ENCODE measurements around the gene CETN3.

CETN3 gene

DNA sequence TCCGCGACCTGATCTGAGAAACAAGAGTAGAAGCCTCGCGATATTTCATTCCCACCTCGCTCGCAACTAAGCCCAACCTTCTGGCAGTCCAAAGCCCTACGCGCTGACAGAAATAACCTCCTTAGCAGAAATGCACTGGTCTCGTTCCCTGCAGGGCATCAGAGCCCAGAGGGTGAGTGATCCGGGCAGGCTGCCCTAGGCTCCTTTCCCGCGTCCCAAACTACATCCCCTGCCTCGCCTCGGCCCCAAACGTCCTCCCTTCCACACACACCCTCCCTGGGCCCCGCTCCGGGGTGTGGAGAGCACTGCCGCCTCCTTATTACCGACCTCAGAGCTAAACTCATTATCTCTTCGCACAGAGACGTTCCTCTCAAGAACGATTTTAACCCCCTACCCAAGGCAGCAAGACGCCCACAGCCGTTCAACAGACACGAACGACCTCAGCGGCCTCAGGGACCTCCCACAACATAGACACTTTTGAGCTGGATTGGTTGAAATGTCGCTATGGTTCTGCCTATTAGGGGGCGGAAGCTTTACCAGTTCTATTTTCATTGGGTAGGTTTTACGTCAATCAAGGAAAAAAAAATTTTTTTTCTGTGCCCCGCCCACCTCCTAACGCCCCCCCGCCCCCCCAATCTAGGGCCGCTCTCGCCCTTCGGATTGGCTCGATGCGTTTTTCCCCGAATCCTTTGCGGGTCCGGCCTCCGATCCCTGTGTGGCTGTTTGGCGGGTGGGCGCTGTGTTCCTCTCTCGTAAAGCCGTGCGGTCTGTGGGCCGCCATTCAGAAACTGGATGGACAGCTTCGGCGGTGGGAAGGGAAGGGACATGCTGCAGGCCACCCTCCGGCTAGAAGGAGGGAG lies at the start of gene CETN3:
TSS of gene CETN3 (minus strand) at position 439 of the 860 bp plus-strand sequence. CDS start at position 344, 95 bp downstream.
- peak; percentile 96 for DNase-seq

DNA sequence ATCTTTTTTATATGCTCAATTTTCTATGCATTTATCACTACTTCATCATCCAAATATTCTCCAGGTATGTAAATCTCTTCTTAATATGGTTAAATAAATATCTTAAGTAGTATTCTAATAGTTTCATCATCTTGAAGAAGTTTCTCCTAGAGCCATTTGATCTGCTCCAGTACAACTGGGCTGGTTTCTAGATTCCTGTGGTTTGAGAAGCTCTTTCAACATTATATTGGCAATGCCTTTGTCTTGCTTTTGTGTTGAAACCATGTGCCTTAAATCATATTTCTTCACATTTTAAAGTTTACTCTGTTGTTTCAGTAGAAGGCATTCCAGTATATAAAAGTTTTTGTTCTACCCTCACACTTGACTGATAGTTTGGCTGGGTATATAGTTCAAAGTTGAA lies 37.4 kb upstream of the CETN3 start:
- peak; percentile 36 for DNase-seq

DNA sequence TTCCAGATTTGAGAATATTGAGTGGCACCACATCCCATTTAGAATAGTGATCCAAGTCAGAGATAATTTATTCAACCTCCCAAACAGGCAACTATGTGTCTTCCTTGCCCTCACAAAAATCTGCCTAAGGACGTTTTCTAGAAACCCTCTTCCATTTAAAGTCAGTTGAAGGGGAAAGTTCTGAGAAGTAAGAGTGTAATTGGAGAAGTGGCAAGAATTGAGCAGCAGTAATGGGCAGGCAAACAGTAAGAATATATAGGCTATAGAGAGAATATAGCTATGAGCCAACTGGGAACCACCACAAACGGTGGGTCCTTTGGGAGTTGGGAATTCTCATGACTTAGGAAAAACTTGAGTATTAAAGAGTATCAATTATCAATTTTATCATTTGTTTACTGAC lies 31.1 kb upstream of the CETN3 start:
- DNase-seq: no peak

DNA sequence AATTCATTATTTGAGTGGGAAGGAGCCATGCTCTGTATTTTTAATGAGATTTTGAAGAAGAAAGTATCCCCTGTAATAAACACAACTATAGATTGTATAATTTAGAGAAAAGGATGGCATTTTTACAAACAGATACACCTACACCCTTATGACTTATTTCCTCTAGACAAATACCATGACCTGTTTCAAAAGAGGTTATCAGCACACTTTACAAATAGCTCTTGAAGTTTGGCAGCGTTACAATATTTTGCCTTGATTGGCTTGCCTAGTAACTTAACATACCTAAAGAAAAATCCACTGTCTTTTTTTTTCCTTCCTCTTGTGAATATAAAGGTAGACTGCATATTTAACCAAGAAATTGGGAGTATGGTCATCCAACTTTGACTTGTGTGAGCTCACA lies 28.5 kb upstream of the CETN3 start:
- no peak for DNase-seq

DNA sequence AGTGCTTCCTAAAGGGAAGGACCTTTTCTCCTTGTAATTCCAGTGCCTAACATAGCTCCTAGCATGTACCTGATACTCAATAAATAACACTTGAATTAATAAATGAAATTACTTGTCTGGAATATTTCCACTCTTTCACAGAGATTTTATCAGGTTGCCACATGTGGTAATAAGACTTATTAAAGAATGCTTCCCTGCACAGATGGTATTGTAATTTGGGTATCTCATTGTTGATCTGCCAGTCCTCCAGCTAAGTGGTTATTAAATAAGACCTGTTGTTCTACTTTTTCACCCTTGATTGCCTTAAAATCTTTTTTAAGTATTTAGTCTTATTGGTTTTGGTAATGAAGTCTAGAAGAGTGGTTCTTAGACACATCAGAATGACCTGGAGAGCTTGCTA lies 28.1 kb upstream of the CETN3 start:
- DNase-seq: no peak

DNA sequence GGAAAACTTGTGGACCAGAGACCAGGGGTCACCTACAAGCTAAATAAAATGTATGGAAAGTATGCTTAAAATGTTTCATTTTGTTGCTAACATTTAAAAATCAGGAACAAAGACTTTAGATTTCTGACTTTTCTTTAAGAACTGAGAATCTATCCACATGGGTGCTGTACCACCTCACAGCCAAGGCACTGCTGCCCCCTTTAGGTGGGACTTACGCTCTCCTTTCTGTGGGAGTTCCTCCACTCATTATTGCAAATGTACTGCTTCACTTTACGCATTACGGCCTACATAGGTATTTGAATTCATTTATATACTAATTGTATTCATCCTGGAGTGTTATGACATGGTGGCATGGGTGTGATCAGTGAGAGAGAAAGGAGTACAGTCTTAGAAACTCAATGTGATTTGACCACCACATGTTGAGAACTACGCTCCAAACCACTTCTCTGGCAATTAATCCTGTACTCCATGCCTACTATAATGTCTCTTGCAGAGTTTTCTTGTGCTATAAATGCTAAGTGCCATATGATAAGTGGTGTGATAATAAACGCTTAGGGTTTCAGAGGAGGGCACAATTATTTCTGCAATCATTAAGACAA lies 24.7 kb upstream of the CETN3 start:
- DNase-seq: peak; percentile 51

DNA sequence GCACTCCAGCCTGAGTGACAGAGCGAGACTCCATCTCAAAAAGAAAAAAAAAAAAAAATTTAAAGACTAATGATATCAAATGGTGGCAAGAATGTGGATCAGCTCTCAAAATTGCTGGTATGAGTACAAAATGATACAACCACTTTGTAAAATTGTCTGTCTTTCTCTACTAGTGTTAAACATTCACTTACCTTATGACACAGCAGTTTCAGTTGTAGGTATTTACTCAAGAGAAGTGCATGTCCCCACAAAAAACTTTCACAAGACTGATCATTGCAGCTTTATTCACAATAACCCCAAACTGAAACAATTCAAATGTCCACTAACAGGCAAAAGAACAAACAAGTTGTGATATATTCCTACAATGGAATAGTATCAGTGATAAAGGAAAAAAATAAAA lies 14.7 kb upstream of the CETN3 start:
- no peak for DNase-seq

DNA sequence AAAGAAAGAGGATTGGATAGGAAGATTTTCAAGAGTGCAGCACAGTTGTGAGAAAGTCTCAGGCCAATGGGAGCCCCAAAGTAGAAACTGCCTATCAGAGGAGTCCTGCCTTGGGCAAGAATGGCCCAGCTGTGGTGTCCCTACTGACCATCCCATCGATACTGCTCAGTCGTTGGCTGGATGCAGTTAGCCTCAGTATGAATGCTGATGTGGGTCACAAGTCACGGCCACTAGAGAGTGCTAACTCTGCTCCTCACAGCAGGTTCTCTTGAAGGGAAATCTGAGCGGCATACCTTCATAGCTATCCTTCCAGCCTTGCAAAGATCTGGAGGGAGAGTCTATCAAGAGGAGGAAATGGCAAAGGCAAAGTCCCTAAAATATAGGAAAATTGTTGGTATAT lies 11.6 kb upstream of the CETN3 start:
- DNase-seq: no peak

DNA sequence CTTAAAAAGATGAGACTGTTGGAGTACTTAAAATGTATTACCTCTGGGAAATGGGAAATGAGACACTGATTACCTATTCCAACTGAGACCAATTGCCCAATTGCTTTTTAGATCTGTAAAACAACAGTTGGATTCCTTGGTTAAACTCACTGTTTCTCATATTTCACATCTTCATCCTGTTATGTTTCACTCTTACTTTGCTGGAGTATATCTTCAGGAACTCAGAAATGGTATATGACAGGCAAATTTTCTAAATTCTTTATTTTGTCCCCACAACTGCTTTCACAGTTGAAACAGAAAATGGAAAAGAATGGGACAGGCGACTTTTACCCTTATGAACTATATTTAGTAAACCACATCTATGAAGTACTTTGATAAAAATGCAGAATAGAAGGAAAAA lies 8.7 kb upstream of the CETN3 start:
- DNase-seq: no peak

DNA sequence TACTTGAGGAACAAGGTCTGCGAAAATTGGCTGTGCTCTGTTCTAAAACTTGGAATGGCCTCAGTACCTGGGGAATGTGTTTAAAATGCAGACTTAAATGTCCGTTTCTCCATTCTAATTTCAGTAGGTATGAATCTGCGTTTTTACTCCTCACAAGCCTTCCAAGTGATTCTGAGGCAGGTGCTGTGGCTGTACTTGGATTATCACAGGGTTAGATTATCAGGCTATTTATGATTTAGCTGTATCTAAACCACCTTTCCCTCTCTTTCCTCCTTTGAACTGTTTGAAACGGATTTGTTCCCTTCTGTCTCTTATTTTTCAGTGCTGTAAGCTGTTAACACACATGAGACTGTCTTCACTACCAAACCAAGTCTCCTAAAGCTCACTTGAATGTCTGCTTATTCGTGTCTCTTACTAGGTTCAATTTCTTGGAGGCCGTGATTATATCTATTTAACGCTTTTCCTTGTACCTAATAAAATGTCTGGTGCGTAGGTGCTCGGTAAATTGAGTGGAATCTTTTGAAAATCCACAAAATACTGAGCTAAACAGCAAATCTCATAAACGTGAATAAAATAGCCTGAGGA lies 714 bp upstream of the CETN3 start:
- peak; percentile 1 for DNase-seq

DNA sequence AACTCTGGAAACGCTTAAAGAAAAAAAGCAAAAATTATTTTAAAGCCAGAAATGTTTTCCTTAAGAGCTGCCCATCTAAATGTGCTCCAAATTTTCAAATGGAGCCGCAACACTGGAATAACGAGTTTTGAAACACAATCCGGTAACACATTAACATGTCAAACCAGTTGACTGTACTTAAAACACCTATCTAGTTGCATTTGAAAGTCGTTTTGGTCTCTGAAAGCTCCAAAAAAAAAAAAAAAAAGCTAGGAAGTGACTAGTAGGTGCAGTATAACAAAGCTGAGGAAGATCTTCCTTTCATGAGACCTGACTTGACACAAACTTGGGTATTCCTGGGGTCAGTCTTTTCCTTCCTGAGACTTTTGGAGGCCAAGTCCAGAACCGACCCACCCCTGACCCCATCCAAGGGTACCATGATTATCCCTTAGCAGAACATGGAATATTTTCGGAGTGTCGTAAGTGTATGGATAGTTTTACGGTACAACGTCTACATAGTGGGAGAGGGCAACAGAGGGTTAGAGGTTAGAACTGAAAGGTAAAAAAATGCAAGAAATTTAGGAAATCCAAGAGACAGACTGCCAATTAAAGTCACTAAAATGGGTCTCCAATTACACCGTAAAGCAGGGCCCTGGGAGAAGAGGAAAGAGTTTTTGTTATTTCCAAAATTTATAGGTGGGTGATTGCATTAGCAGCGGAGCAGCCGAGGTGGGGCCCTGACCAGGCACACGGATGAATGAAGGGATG lies 812 bp downstream of the CETN3 start:
- DNase-seq: peak; percentile 2

DNA sequence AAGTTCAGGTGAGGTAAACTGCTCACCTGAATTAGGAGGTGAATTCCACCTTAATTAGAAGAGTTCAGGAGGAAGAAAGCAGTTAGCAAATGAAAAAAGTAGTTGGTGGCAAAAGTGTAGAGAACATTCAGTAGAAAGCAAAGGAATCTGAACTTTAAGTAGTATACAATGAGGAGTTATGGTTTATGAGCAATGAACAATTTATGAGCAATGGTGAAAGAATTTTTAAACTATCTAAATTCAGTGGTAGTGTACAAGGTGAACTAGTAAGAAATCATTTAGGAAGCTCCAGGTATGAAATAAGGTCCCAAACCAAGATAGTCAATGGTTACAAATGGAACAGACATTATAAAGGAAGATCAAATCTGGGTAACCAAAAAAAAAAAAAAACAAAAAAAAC lies 3.1 kb downstream of the CETN3 start:
- DNase-seq: peak; percentile 0

DNA sequence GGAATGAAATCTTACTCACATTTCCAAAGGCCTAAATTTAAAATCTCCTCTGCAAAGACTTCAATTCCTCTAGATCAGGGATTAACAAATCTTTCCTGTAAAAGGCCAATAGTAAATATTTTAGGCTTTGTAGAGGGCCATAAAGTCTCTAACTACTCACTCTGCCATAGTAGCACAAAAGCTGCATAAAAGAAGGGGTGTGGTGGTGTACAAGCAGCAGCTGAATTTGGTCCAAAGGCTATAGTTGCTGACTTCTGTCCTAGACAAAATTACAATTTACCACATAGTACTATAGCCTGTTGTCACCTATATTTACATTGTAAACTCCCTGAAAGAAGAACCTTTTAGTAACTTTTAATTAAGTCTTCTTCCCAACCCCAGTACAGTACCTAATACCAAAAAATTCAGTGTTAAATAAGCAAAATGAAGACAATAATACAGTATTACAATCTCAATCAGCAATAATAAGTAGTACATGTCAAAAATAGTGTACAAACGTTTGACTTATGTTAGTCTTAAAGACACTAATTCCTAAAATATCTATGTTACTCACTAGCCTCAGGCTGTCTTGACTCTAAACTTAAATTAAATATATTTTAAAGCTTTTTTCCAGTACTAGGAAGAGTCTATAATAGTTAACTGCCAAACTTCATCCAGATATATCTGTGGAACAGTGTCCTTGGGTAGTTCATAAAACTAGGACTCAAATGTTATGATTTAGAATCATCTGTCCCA lies 6.9 kb downstream of the CETN3 start:
- no peak for DNase-seq

DNA sequence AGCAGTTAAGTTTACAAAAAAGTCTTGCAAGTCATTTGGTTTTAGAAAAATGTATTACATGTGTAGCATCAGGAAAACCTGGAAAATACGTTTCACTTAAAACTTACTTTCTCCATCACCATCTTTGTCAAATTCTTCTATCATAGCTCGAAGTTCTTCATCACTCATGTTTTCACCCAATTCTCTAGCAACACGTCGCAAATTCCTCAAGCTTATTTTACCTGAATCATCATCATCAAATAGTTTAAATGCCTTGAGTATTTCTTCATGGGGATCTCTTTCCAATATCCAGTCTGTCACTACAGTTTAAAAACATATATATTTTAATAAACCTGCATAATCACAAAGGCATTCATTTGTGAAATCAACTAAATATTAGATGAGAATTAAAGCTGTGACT lies 10.3 kb downstream of the CETN3 start:
- peak; percentile 54 for DNase-seq

DNA sequence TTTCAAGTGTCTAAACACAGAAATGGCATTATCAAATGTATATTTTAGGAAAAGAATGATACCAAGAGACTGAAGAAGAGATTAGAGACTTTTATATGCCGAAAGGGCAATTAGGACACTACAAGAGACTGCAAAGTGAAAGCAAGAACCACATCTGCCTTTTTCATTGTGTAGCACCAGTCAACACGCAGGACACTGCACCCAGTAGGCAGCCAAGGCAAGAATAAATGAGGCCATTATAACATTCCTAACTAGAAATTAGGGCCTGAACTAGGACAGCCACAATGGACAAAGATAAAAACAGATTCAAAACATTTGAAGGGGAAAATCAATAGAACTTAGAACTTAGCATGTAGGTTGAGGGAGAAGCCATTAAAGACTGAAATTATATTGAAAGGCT lies 10.8 kb downstream of the CETN3 start:
- no peak for DNase-seq

DNA sequence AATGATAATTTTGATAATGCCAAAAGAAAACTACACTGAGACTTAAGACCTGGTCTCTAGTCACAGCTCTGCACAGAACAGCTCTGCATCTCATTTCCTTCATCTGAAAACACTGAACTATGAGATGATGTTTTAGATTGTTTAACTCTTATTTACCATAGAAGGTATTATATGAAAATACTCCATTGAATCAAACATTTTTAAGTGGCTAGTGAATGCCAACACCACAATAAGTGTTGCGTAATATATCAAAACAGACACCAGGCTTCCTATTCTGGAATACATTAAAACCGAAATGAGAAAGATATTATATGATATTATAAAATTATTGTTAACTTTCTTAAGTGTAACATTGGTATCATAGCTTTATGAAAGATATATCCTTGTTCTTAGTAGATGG lies 14.6 kb downstream of the CETN3 start:
- DNase-seq: no peak

DNA sequence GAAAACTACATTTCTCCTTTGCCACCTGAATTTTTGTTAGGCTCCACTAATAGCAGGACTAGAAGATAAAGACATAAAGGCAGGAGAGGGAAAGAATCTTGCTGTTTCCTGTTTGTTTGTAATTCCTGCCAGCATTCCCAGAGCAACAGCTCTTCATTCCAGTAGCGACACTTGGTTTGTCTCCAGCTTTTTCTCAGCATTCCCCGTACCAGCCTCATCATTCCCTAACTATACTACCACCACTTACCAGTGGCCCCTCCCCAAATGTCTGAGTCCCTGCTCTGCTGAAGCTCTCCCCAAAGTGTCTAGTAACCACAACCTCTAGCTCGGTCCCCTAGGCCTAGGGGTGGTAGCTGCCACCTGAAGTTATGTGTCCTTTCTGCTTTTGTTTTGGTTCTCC lies 18.6 kb downstream of the CETN3 start:
- DNase-seq: no peak

DNA sequence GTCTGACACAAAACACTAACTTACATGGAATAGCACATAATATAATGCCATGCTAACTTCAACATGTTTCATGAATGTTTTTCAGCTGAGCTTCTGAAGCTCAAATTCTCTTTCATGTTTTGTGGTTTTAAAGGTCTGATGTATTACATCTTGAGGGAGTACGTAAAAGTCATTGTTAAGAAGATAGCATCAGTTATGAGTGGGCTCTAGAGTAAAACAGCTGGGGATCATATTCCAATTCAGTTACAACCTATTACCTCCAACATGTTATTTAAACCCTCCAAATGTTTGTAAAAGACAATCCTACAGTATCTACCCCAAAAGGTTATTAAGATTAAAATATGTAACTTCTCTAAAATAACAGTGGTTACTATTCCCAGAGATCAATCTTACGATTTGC lies 19.2 kb downstream of the CETN3 start:
- no peak for DNase-seq

DNA sequence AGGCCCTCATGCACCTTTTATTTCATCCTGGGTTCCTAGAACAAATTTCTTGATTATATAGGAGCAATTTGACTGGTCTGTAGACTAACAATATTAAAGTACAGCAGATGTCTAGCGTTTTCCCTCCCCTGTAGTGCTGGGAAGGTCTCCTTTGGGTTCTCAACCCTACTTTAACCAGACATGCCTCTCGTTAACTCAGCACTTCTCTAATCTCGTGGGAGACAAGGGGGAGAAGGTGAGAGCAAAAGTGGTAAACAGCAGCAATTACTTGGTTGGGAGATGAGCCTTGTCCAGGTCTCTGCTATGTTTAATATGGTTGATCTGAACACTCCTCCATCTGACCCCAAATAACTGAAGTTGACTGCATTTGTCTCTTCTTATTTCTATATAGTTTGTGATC lies 22.0 kb downstream of the CETN3 start:
- DNase-seq: no peak

DNA sequence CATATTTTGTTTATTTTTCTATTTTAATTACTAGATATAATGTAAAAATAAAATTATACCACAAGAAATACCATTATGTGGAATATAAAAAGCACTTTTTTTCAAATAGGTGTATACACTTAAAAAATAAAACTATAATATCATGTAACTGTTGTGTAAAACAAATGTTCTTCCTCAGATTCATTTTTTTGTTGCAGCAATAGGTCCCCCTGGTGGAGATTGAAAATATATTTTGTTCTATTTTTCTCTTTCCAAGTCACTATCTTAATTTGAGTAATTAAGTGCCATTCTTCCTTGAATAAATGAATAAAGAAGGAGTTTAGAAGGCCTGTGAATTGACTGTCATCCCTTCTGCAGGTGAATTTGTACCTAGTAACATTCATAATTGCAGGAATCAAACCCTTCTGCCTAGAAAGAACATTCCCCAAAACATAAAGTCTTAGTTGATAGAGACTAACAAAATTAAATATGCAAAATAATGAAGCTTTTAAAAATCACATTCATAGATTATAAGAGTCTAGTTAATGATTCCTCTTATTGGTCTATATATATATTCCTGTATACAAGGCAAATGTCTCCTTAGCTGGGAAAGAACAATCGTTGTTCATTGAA lies 23.4 kb downstream of the CETN3 start:
- DNase-seq: peak; percentile 30

DNA sequence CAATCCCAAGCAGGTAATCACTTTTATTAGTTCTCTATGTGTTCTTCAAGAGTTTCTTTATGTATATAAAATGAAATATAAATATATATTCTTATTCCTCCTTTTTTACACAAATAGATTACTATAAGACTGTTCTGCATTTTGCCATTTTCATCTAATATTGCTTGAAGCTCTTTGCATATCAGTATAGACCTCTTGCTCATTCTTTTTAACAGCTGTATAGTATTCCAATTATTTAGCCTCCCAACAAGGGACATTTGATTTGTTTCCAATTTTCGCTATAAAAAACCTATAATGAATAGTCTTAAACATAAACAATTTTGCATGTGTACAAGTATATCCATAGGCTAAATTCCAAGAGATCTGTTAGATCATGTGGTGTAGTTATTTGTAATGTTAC lies 25.2 kb downstream of the CETN3 start:
- DNase-seq: no peak

DNA sequence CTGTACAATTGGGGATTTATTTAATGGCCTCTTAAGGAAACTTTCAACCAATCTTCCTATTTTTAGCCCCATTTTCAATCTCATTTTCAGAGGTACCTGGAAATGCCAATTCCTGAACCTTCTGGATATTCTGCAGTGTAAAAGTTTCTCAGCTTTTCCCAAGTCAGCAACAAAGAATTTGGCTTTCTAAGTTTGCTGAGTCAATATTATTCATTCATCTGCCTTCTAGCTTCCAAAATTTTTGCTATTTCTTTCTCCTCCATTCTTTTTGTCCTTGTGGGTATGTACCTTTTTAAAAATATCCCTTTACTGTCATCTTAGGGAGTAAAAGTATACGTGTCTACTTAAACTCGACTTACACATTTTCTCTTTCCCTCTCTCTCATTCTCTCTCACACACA lies 25.7 kb downstream of the CETN3 start:
- no peak for DNase-seq
